ENCODE measurements around the gene SHISA9.

The SHISA9 gene

GRCh38 chr16:13118091-13118490 is 216.7 kb downstream of the SHISA9 start:
- Histone ChIP-seq H4K91ac (ENCODE audit: low read length) (no peak overlapping the region), H4K8ac (ENCODE audit: low read length) (no peak overlapping the region), H2AFZ (ENCODE audit: low read depth, low read length) (no peak overlapping the region), H2AK5ac (ENCODE audit: low read length, severe bottlenecking) (no peak overlapping the region), H3K9me3 (ENCODE audit: control insufficient read depth, low read length) (no peaks in the 10 kb centered on the region), H3K9ac (ENCODE audit: low read length) (no peak overlapping the region), H3K14ac (ENCODE audit: low read length in 2 of 2) (no peak overlapping the region), H3K27me3 (ENCODE audit: control insufficient read depth in 1 of 2, insufficient read depth in 1 of 2, low read length in 2 of 2) (no peaks in the 10 kb centered on the region), H3K79me1 (replicated peaks; ENCODE audit: low read length, poor library complexity, severe bottlenecking) (no peaks in the 10 kb centered on the region), H3K4me2 (ENCODE audit: low read length, poor library complexity, severe bottlenecking) (no peak overlapping the region), H2BK12ac (ENCODE audit: low read length in 2 of 2) (no peak overlapping the region), H2BK120ac (ENCODE audit: low read depth, low read length) (no peak overlapping the region), H3K4me3 (ENCODE audit: insufficient read depth in 1 of 2, low read depth in 1 of 2, low read length in 2 of 2) (no peak overlapping the region), H3K18ac (ENCODE audit: low read depth in 1 of 2, low read length in 2 of 2) (no peak overlapping the region), H3K23ac (ENCODE audit: low read length in 2 of 2) (no peak overlapping the region), H3K4me1 (ENCODE audit: control insufficient read depth, insufficient read depth, low read depth, low read length) (no peaks in the 10 kb centered on the region), H3K4ac (ENCODE audit: low read depth in 1 of 2, low read length in 2 of 2) (no peak overlapping the region), H2BK15ac (ENCODE audit: low read depth, poor library complexity, severe bottlenecking) (no peak overlapping the region), H3K36me3 (ENCODE audit: control insufficient read depth in 1 of 2, insufficient read depth in 2 of 2, low read depth in 1 of 2, low read length in 2 of 2) (no peaks in the 10 kb centered on the region), H3K27ac (ENCODE audit: low read length, poor library complexity, severe bottlenecking) (no peak overlapping the region), H2BK5ac (ENCODE audit: low read depth, low read length, poor library complexity, severe bottlenecking) (no peak overlapping the region)
- WGBS: 100% methylated on average over 1 of the region's 5 CpGs
- no peak for DNase-seq

- H3K27me3 ChIP-seq (ENCODE audit: control insufficient read depth in 1 of 2, insufficient read depth in 1 of 2, low read length in 2 of 2): no peaks in the 10 kb centered on the region
- no peak overlapping the region for H3K9ac ChIP-seq (ENCODE audit: low read length)
These were observed 218.7 kb downstream of the SHISA9 start for GRCh38 chr16:13120091-13120490.

GRCh38 chr16:13120557-13120956 is 219.2 kb downstream of the SHISA9 start:
- Histone ChIP-seq H3K9me3 (ENCODE audit: control insufficient read depth, low read length) (no peaks in the 10 kb centered on the region), H4K91ac (ENCODE audit: low read length) (no peak overlapping the region), H3K18ac (ENCODE audit: low read depth in 1 of 2, low read length in 2 of 2) (no peak overlapping the region), H2BK15ac (ENCODE audit: low read depth, poor library complexity, severe bottlenecking) (no peak overlapping the region), H3K4me1 (ENCODE audit: control insufficient read depth, insufficient read depth, low read depth, low read length) (no peaks in the 10 kb centered on the region), H3K14ac (ENCODE audit: low read length in 2 of 2) (no peak overlapping the region), H3K27me3 (ENCODE audit: control insufficient read depth in 1 of 2, insufficient read depth in 1 of 2, low read length in 2 of 2) (no peaks in the 10 kb centered on the region), H3K23ac (ENCODE audit: low read length in 2 of 2) (no peak overlapping the region), H2AK5ac (ENCODE audit: low read length, severe bottlenecking) (no peak overlapping the region), H4K8ac (ENCODE audit: low read length) (no peak overlapping the region), H3K4me2 (ENCODE audit: low read length, poor library complexity, severe bottlenecking) (no peak overlapping the region), H3K4me3 (ENCODE audit: insufficient read depth in 1 of 2, low read depth in 1 of 2, low read length in 2 of 2) (no peak overlapping the region), H2AFZ (ENCODE audit: low read depth, low read length) (no peak overlapping the region), H3K9ac (ENCODE audit: low read length) (no peak overlapping the region), H3K27ac (ENCODE audit: low read length, poor library complexity, severe bottlenecking) (no peak overlapping the region), H3K79me1 (replicated peaks; ENCODE audit: low read length, poor library complexity, severe bottlenecking) (no peaks in the 10 kb centered on the region), H2BK5ac (ENCODE audit: low read depth, low read length, poor library complexity, severe bottlenecking) (no peak overlapping the region), H2BK120ac (ENCODE audit: low read depth, low read length) (no peak overlapping the region), H3K4ac (ENCODE audit: low read depth in 1 of 2, low read length in 2 of 2) (no peak overlapping the region), H2BK12ac (ENCODE audit: low read length in 2 of 2) (no peak overlapping the region), H3K36me3 (ENCODE audit: control insufficient read depth in 1 of 2, insufficient read depth in 2 of 2, low read depth in 1 of 2, low read length in 2 of 2) (no peaks in the 10 kb centered on the region)
- WGBS: 43% methylated on average over 4 of the region's 4 CpGs
- DNase-seq: no peak

More at GRCh38 chr16:13120091-13120490, 218.7 kb downstream of the SHISA9 start:
- DNase-seq: no peak
- H2AK5ac ChIP-seq (ENCODE audit: low read length, severe bottlenecking): no peak overlapping the region
- H2BK12ac ChIP-seq (ENCODE audit: low read length in 2 of 2): no peak overlapping the region
- H3K4me1 ChIP-seq (ENCODE audit: control insufficient read depth, insufficient read depth, low read depth, low read length): no peaks in the 10 kb centered on the region
- H3K14ac ChIP-seq (ENCODE audit: low read length in 2 of 2): no peak overlapping the region
- no peak overlapping the region for H2AFZ ChIP-seq (ENCODE audit: low read depth, low read length)
- no peak overlapping the region for H4K8ac ChIP-seq (ENCODE audit: low read length)
- no peak overlapping the region for H2BK5ac ChIP-seq (ENCODE audit: low read depth, low read length, poor library complexity, severe bottlenecking)
- WGBS: 28% methylated on average over 4 of the region's 6 CpGs
- H3K23ac ChIP-seq (ENCODE audit: low read length in 2 of 2): peak overlapping the region in 1 of 2 experiments; percentile 31
- H3K9me3 ChIP-seq (ENCODE audit: control insufficient read depth, low read length): no peaks in the 10 kb centered on the region
- no peaks in the 10 kb centered on the region for H3K79me1 ChIP-seq (replicated peaks; ENCODE audit: low read length, poor library complexity, severe bottlenecking)
- no peak overlapping the region for H3K27ac ChIP-seq (ENCODE audit: low read length, poor library complexity, severe bottlenecking)
- no peaks in the 10 kb centered on the region for H3K36me3 ChIP-seq (ENCODE audit: control insufficient read depth in 1 of 2, insufficient read depth in 2 of 2, low read depth in 1 of 2, low read length in 2 of 2)
- no peak overlapping the region for H3K4me3 ChIP-seq (ENCODE audit: insufficient read depth in 1 of 2, low read depth in 1 of 2, low read length in 2 of 2)
- H4K91ac ChIP-seq (ENCODE audit: low read length): no peak overlapping the region
- no peak overlapping the region for H2BK15ac ChIP-seq (ENCODE audit: low read depth, poor library complexity, severe bottlenecking)
- no peak overlapping the region for H3K4ac ChIP-seq (ENCODE audit: low read depth in 1 of 2, low read length in 2 of 2)
- no peak overlapping the region for H3K4me2 ChIP-seq (ENCODE audit: low read length, poor library complexity, severe bottlenecking)
- H3K18ac ChIP-seq (ENCODE audit: low read depth in 1 of 2, low read length in 2 of 2): no peak overlapping the region
- H2BK120ac ChIP-seq (ENCODE audit: low read depth, low read length): no peak overlapping the region

- no peak overlapping the region for H3K4me2 ChIP-seq (ENCODE audit: low read length, poor library complexity, severe bottlenecking)
- no peaks in the 10 kb centered on the region for H3K36me3 ChIP-seq (ENCODE audit: control insufficient read depth in 1 of 2, insufficient read depth in 2 of 2, low read depth in 1 of 2, low read length in 2 of 2)
- no peak overlapping the region for H4K8ac ChIP-seq (ENCODE audit: low read length)
- H3K23ac ChIP-seq (ENCODE audit: low read length in 2 of 2): no peak overlapping the region
- H3K79me1 ChIP-seq (replicated peaks; ENCODE audit: low read length, poor library complexity, severe bottlenecking): no peaks in the 10 kb centered on the region
- no peak overlapping the region for H3K4ac ChIP-seq (ENCODE audit: low read depth in 1 of 2, low read length in 2 of 2)
- no peak overlapping the region for H2AK5ac ChIP-seq (ENCODE audit: low read length, severe bottlenecking)
- DNase-seq: no peak
- H3K27ac ChIP-seq (ENCODE audit: low read length, poor library complexity, severe bottlenecking): no peak overlapping the region
- H2AFZ ChIP-seq (ENCODE audit: low read depth, low read length): no peak overlapping the region
- no peaks in the 10 kb centered on the region for H3K4me1 ChIP-seq (ENCODE audit: control insufficient read depth, insufficient read depth, low read depth, low read length)
- H3K9me3 ChIP-seq (ENCODE audit: control insufficient read depth, low read length): peaks cover 7% of the 10 kb centered on the region
- H2BK5ac ChIP-seq (ENCODE audit: low read depth, low read length, poor library complexity, severe bottlenecking): no peak overlapping the region
- H3K27me3 ChIP-seq (ENCODE audit: control insufficient read depth in 1 of 2, insufficient read depth in 1 of 2, low read length in 2 of 2): peaks cover 0 to 6% of the 10 kb centered on the region in 2 experiments
- H2BK12ac ChIP-seq (ENCODE audit: low read length in 2 of 2): no peak overlapping the region
- WGBS: 86% methylated on average over 3 of the region's 3 CpGs
- H2BK15ac ChIP-seq (ENCODE audit: low read depth, poor library complexity, severe bottlenecking): no peak overlapping the region
- no peak overlapping the region for H3K4me3 ChIP-seq (ENCODE audit: insufficient read depth in 1 of 2, low read depth in 1 of 2, low read length in 2 of 2)
- H2BK120ac ChIP-seq (ENCODE audit: low read depth, low read length): no peak overlapping the region
- H3K9ac ChIP-seq (ENCODE audit: low read length): no peak overlapping the region
- H4K91ac ChIP-seq (ENCODE audit: low read length): no peak overlapping the region
- H3K14ac ChIP-seq (ENCODE audit: low read length in 2 of 2): no peak overlapping the region
- H3K18ac ChIP-seq (ENCODE audit: low read depth in 1 of 2, low read length in 2 of 2): no peak overlapping the region
These were observed 222.6 kb downstream of the SHISA9 start for GRCh38 chr16:13123991-13124390.

All from mesenchymal stem cell (in vitro differentiated cells and primary cell).